Kidney (tissue), 14 donors: Measurements from ENCODE around the gene SEMA3D. TPM values are rescaled to one million over a fixed set of nuclear protein-coding genes. Genes with fewer than 3 reads are reported as not detected.
A peak's percentile ranks its signal among the peaks of the same experiment; 100 is the strongest.

ENCODE experiments used
- DNase-seq, 5 donors: peaks; one replicate each; pipeline ENCODE4 v3.0.0-alpha.2; 2013 to 2020
- FAIRE-seq: peaks from 2 replicates; lab custom pipeline; 2012; peaks lifted over from hg19 to GRCh38; lab: Jason Lieb, UNC
- H3K27ac ChIP-seq, 2 donors: one replicate each; pipeline ENCODE4 v1.7.0; 2013; ENCODE audit warnings: low read depth in 2 of 2, low read length in 2 of 2, inconsistent platforms in 1 of 2
- H3K27me3 ChIP-seq: one replicate; pipeline ENCODE4 v1.7.1; 2013; ENCODE audit warnings: low read length, inconsistent platforms; ENCODE audit not compliant: control insufficient read depth, insufficient read depth
- H3K36me3 ChIP-seq, 3 donors: one replicate each; pipeline versions ENCODE4 v1.7.0 to v1.7.1; 2013; ENCODE audit warnings: low read length in 3 of 3, control low read depth in 1 of 3, inconsistent platforms in 1 of 3; ENCODE audit not compliant: insufficient read depth in 3 of 3, control insufficient read depth in 2 of 3
- H3K4me1 ChIP-seq, 3 donors: one replicate each; pipeline versions ENCODE4 v1.7.0 to v1.7.1; 2013; ENCODE audit warnings: low read length in 3 of 3, inconsistent platforms in 1 of 3, low read depth in 1 of 3; ENCODE audit not compliant: control insufficient read depth in 2 of 3, insufficient read depth in 2 of 3
- H3K4me3 ChIP-seq, 3 donors: one replicate each; pipeline versions ENCODE4 v1.7.0 to v1.8.1; 2013; ENCODE audit warnings: low read length in 3 of 3, control low read depth in 1 of 3, inconsistent platforms in 1 of 3
- H3K9ac ChIP-seq, 3 donors: one replicate each; pipeline versions ENCODE4 v1.7.0 to v1.7.1; 2013; ENCODE audit warnings: low read length in 3 of 3, control low read depth in 1 of 3, inconsistent platforms in 1 of 3
- H3K9me3 ChIP-seq, 3 donors: one replicate each; pipeline versions ENCODE4 v1.7.0 to v1.7.1; 2013; ENCODE audit warnings: low read length in 3 of 3, control low read depth in 1 of 3, inconsistent platforms in 1 of 3; ENCODE audit not compliant: control insufficient read depth in 2 of 3, insufficient read depth in 1 of 3
- CTCF ChIP-seq: IDR thresholded peaks from 3 replicates; pipeline ENCODE4 v1.5.1; 2012; ENCODE audit warnings: mild to moderate bottlenecking, moderate library complexity, borderline replicate concordance; ENCODE audit not compliant: insufficient read depth; ENCODE audit errors: extremely low read depth
- intact Hi-C: fragments of 100-400 bp; cut with DNase I; formaldehyde crosslinking; loops from one replicate; pipeline ENCODE4 v1.11.1; 2022
- polyA plus RNA-seq: library from polyadenylated mRNA; stranded (reverse); fragments of 350-450 nt; fragmentation: Illumina TruSeq; extraction: RNeasy Lipid Tissue Mini Kit (QIAGEN cat#74804); gene quantifications from one replicate; pipeline ENCODE4 v1.2.3, GENCODE V29; 2014; ENCODE audit warnings: low read depth, low replicate concordance; ENCODE audit not compliant: insufficient read depth
- total RNA-seq: library from RNA; stranded (reverse); fragmentation: NEBNext Ultra II Directional; extraction: Animal tissue kit (Norgen Biotek cat#: 25700); gene quantifications from one replicate; pipeline ENCODE4 v1.2.1, GENCODE V29; 2021
- donor health status: control.
- donor health status: control.
- donor health status: control.
- donor health status: control.
- donor health status: control.
- donor health status: DM: yes; HTN: yes; CAD: no.
- donor health status: Normal renal cell carcinoma (clear cell type).

SEMA3D gene
- total and polyA plus RNA-seq, 2 donors from 2014 or later, result 0.82 to 17.5 TPM

GRCh38 chr7:85164376-85164775 lies 22.5 kb downstream of the SEMA3D start:
- no peak overlapping the region for H3K9ac ChIP-seq
- no peak for TF ChIP-seq CTCF
- H3K4me3 ChIP-seq, result no peak overlapping the region
- FAIRE-seq (no peak), DNase-seq (no peak)
- no peak overlapping the region for H3K27ac ChIP-seq
- no peaks in the 10 kb centered on the region for H3K9me3 ChIP-seq
- no peaks in the 10 kb centered on the region for H3K36me3 ChIP-seq
- no peaks in the 10 kb centered on the region for H3K4me1 ChIP-seq
- intact Hi-C loops, result no loop called here
- no peaks in the 10 kb centered on the region for H3K27me3 ChIP-seq

- DNase-seq, result no peak
- H3K27me3 ChIP-seq, result no peaks in the 10 kb centered on the region
Measured at GRCh38 chr7:85162721-85163120, 24.1 kb downstream of the SEMA3D start.

GRCh38 chr7:85160223-85160622 lies 26.6 kb downstream of the SEMA3D start:
- H3K27ac ChIP-seq, result no peak overlapping the region
- no peaks in the 10 kb centered on the region for H3K27me3 ChIP-seq
- H3K36me3 ChIP-seq, result no peaks in the 10 kb centered on the region
- H3K9ac ChIP-seq, result no peak overlapping the region
- no peak for FAIRE-seq
- DNase-seq, result no peak
- intact Hi-C loops, result no loop called here
- H3K4me3 ChIP-seq, result no peak overlapping the region
- TF ChIP-seq CTCF, result no peak
- no peaks in the 10 kb centered on the region for H3K4me1 ChIP-seq
- no peaks in the 10 kb centered on the region for H3K9me3 ChIP-seq

More at GRCh38 chr7:85162721-85163120, 24.1 kb downstream of the SEMA3D start:
- no peak for TF ChIP-seq CTCF
- Histone ChIP-seq H3K9ac (no peak overlapping the region), H3K4me3 (peak overlapping the region in 1 of 3 donors; percentile 23), H3K36me3 (no peaks in the 10 kb centered on the region), H3K9me3 (no peaks in the 10 kb centered on the region), H3K4me1 (no peaks in the 10 kb centered on the region), H3K27ac (no peak overlapping the region)
- intact Hi-C loops, result no loop called here
- no peak for FAIRE-seq

GRCh38 chr7:85159003-85159402 lies 27.9 kb downstream of the SEMA3D start:
- TF ChIP-seq CTCF, result no peak
- no peaks in the 10 kb centered on the region for H3K27me3 ChIP-seq
- no peak overlapping the region for H3K27ac ChIP-seq
- intact Hi-C loops, result no loop called here
- DNase-seq (no peak), FAIRE-seq (no peak)
- H3K36me3 ChIP-seq, result no peaks in the 10 kb centered on the region
- no peak overlapping the region for H3K9ac ChIP-seq
- no peaks in the 10 kb centered on the region for H3K9me3 ChIP-seq
- no peak overlapping the region for H3K4me3 ChIP-seq
- no peaks in the 10 kb centered on the region for H3K4me1 ChIP-seq
